Stimulated activated naive CD8-positive, alpha-beta T cell treated with anti-CD3 and anti-CD28 coated beads, Interleukin-15, Interleukin-2, amounts not matched to agents 100 U/mL and 50 U/mL, for 24 hours (primary cell): ENCODE measurements around the gene FOXF1.
A peak's percentile ranks its signal among the peaks of the same experiment; 100 is the strongest.

Source experiments
- ATAC-seq: fragments of 150-1000 bp; cut with Tn5 transposase; one replicate; pipeline ENCODE4 v1.10.0; 2021
- DNase-seq: peaks from one replicate; pipeline ENCODE4 v3.0.0; 2021

The FOXF1 gene

GRCh38 chr16:86558355-86559193, 48.2 kb downstream of the FOXF1 start:
- DNase-seq (no peak), ATAC-seq (no peak)

- no peak for DNase-seq
- ATAC-seq = no peak
Observed at GRCh38 chr16:86559802-86560305, 49.5 kb downstream of the FOXF1 start.

- DNase-seq (no peak), ATAC-seq (no peak)
Observed at GRCh38 chr16:86562356-86562755, 52.0 kb downstream of the FOXF1 start.

DNA sequence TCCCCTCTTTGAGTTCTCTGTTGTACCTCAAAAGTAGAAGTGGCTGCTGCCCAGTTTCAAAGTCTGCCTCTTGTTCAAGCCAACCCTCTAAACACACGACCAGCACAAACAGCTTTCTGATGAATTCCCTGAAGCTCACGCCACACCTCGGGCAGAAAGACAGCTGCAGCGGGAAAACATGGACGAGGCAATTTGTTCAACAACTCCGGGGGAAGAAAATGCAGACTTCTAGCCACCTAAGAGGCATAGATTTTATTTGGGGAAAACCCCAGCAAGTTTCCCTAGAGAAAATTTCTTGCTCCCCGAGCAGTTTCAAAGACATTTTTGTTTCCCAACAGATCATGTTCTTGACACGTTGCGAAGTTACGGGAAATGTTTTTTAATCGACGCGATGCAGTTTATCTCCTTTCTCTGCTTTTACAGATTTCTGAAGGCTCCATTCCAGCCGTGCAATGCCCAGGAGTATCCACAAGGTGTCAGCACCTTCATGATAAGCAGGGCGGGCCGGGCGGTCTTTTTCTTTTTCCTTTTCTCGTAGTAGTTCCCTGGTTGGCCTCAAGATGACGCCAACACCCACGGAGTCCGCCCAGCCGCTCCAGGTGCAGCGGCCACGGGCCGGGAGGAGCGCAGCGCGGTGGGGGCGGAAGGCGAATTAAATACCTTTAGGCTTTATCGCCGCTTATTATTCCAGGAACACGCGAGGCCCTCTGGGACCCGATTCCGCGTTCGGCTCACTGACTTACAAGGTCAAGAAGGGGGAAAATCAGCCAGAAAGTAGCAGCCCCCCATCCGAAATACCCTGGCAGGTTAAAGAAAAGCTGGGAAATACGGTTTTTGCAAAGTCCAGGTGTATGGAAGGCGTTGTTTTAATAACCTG, 53.4 kb downstream of the FOXF1 start:
- peak; percentile 86 for DNase-seq
- ATAC-seq = peak; percentile 79
